Glomerular endothelial cell (primary cell): ENCODE measurements around the gene FAM50A. TPM values are rescaled to one million over a fixed set of nuclear protein-coding genes. Genes with fewer than 3 reads are reported as not detected.
A peak's percentile ranks its signal among the peaks of the same experiment; 100 is the strongest.

Experiments used
- DNase-seq: peaks from one replicate; pipeline ENCODE4 v3.0.0-alpha.2; 2011; ENCODE audit warnings: low read depth, low spot score; ENCODE audit errors: extremely low read depth
- total RNA-seq: library from RNA; depleted of rRNA; stranded (reverse); fragments of >200 nt; gene quantifications from 2 replicates; pipeline ENCODE4 v1.2.3, GENCODE V29; 2015

The FAM50A gene
- total RNA-seq, 1 donor from 2014 or later: 92.5 TPM

DNA sequence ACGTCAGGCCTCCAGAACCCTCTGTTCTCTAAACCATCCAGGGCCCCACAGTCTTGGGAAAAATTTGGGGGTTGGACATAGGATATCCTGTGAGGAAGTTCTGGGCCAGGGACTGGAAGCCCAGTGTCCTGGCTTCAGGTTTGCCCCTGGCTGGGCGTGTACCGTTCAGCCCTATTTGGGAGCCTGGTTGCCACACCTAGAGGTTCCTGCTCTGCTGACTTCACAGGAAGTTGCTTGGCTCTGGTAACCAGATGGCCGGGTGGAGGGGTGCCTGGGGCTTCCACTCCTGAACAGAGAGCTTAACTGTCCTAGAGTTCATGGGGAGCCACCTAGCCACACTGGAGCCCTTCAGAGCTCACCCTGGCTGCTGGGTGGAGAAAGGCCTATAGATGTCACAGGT, 31.5 kb upstream of the FAM50A start:
- no peak for DNase-seq

DNA sequence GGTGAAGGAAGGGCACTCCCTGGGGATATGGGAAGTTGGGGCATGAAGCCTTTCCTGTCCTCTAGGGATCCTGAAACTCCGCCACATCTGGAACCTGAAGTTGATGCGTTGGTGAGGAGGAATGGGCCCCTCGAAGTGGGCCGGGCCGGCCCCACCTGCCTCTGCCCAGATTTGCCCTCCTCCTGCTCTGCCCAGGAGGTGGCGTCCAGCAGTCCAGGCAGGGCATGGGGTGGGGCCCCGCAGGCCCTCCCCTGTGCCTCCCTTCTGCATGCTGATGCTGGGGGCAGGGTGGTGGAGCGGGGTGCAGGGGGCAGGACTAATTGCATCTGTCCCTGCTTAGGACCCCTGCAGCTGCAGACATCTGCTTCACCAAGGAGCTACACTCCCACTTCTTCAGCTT, 30.8 kb upstream of the FAM50A start:
- DNase-seq: no peak

DNA sequence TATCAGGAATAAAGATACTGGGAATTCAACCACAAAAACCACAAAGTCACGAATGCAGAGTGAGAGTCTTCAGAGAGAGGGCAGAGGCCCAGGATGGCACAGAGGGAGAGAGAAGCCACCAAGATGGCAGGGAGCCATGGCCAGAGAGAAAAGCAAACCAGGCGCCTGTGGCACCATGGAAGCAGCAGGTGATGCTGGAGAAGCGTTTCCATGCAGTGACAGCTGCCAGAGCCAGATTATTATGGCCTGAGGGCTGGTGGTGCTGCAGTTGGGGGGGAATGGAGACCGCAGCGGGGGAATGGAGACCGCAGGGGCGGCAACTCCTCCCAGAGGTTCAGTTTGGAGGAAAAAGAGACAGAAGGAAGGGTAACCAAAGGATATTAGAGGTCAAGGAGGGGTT, 26.8 kb upstream of the FAM50A start:
- no peak for DNase-seq

DNA sequence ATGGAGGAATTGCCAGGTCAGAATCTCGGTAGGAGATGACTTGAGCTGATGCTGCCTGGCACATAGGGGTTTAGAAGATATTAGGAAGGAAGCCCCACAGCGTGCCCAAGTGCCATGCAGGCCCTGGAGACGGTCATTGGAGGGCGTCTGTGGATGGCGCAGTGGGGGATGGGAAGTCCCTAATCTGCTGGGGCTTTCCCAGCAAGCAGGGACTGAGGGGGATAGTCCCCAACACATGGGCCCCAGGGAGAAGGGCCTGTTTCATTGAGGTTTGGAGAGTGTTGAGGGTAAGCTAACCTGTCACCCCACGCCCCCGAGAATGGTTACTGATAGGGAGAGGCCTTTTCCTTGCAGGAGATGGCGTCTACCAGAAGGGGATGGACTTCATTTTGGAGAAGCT, 24.8 kb upstream of the FAM50A start:
- no peak for DNase-seq

DNA sequence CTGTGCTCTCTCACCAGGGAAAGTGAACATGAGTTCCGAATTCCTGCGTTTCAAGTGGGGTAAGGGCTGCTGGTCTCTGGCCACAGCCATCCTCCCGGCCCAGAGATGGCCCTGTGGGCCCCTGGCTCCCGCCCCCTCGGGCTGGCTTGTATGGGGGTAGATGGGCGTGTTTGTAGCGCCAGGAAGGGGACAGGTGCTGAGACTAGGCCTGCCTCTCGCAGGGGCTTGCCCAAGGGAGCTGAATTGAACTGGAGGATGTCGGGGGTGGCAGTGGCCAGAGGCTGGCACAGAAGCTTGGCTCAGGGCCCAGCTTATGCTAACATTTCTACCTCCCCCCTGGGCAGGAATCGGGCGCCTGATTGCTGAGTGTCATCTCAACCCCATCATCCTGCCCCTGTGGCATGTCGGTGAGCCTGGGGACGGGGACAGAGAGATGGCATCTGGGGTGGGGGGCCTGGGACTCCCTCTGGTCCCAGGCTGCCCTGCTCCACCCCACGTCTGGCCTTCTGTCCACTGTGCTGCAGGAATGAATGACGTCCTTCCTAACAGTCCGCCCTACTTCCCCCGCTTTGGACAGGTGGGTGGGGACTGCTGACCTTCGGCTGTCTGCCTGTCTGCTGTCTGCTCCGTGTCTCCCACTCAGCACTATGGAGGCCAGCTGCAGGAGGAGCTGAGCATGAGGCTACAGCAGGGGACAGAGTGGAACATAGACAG, 24.1 kb upstream of the FAM50A start:
- no peak for DNase-seq

DNA sequence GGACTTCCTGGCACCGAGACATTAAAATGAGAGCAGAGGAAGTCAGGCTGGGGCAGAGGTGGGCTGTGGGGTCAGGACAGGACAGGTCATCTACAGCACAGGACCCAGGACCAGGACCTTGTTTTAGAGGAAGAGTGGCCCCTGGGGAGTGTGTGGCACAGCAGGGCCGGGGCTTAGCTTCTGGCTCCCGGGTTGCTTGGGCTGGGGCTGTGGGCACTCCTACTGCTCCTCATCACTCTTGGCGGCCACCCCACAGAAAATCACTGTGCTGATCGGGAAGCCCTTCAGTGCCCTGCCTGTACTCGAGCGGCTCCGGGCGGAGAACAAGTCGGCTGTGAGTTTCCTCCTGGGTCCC, 23.6 kb upstream of the FAM50A start:
- DNase-seq: no peak

DNA sequence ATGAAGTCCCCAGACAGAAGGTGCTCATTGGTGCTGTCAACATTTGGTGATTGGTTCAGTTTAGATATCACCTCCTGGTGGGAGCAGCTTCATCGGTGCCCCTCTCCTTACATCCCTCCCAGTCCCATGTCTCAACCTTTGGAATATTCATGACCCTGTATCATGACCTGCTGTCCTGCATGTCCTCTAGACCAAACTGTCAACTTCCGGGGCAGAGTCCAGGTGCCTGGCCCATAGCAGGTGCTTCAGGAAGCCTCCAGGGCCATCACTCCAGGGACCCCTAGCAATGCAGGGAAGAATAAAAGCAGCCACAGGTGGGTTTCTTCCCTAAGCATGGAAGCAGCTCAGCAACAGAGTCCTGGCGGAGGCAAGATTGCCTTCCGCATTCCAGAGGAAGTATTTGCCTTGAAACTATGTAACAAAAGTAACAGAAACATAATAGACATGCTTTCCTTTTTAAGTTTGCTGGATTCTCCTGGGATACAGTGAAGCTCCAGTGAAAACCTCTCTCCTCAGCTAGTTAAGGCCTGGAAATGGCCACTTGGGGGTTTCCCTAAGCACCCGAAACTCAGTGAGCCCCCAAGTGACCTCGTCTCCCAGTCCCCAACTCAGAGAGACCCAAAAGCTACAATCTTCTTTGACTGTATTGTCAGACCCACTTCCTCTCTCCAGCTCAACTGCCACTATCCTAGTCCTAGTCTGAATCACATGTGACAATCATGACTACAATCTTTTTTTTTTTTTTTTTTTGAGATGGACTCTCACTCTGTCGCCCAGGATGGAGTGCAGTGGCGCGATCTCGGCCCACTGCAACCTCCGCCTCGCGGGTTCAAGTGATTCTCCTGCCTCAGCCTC, 16.8 kb upstream of the FAM50A start:
- DNase-seq: no peak

DNA sequence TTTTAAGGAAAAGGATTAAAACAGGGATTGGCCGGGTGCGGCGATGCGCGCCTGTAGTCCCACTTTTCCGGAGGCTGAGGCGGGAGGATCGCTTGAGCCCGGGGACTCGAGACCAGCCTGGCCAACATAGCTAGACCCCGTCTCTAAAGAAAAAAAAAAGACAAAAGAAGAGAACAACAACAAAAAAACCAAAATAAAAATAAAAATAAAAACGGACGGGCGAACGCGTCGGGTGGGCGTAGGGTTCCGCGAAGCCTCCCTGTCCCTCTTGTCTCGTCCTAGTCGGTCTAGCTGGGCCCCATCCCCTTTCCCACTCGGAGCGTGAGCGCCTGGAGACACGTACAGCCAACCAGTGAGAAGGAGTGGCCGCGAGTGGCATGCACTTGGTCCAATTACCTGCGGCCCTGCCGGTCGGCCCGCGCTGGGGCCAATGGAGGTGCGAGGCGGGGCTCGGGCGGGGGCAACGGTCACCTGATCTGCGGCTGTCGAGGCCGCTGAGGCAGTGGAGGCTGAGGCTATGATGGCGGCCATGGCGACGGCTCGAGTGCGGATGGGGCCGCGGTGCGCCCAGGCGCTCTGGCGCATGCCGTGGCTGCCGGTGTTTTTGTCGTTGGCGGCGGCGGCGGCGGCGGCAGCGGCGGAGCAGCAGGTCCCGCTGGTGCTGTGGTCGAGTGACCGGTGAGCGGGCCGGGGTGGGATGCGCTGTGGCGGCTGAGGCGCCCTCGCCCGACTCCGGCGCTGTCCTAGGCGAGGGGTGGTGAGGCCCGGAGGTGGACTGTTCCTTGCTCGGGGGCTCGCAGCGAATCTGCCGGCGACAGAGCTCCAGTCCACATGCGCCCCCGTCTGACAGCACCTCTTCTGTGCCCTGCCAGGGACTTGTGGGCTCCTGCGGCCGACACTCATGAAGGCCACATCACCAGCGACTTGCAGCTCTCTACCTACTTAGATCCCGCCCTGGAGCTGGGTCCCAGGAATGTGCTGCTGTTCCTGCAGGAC, 15.5 kb upstream of the FAM50A start, which contains the start of gene ATP6AP1:
Gene ATP6AP1, plus strand, starts transcription at position 502 of the 996 bp plus-strand sequence. Its CDS starts 16 bp downstream, at position 518.
- DNase-seq: peak; percentile 34

DNA sequence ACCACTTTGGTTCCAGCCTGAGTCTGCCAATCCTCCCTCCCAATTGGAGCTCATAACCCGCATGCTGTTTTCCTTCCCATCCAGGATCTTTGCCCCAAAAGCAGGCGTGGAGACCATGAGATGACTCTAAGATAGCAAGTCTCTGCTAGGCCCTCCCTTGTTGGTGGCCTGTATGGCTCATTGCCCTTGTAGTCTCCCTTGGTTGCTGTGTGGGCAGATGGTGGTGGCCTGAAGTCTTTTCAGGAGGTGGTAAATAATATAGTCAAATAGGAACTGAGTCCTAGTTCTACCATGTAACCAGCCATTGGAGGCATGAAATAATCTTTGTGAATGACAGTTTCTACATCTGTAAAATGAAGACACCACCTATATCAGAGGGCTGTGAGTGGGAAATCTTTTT, 14.2 kb upstream of the FAM50A start:
- DNase-seq: no peak

DNA sequence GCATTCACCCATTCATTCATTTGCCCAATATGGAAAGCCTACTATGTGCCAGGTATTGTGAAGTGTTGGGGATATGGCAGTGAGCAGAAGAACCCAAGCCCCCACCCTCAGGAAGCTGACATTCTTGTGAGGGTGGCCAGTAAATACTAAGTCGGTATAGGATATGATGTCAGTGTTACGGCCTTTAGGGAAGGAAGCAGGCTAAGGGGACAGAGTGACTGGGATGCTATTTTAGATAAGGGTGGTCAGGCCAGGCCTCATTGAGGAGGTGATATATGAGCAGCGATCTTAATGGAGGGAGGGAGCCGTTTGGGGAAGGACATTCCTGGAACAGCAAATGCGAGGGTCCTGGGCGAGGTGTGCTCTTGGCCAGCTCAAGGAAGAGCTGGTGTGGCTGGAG, 13.5 kb upstream of the FAM50A start:
- no peak for DNase-seq

DNA sequence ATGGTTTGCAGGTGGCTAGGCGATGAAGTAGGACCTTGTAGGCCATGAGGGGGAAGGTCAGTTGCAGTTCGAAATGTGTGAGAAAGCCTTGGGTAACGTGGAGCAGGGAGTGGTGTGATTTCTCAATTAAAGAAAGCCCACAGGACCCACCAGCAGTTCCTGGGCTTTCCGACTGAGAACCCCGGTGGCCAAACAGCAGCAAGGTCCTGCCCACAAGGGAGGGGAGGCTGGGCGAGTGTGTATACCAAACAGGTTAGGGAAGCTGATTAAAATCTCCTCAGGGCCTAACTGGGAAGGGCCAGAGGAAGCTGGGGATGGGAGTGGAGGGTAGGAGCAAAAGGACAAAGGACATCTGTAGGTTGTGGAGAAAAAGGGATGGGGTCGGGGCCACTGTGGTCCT, 13.0 kb upstream of the FAM50A start:
- no peak for DNase-seq

DNA sequence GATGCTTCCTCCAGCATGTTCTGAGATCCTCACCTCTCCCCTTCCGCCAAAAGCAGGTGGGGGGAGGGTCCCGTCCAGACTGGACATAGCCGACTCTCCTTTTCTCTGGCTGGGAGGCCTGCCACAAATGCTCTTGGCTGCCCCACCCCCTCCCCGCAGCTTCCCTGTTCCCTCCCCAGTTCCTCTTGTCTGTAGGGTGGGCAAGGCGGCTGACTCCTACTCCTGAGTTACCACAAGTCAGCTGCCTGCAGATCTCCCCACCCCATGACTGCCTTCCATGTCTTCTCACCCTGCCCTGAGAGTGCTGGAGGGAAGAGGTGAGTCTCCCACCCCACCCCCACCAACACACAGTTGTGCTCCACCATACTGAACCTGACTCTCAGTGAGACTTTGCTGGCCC, 12.6 kb upstream of the FAM50A start:
- DNase-seq: no peak

DNA sequence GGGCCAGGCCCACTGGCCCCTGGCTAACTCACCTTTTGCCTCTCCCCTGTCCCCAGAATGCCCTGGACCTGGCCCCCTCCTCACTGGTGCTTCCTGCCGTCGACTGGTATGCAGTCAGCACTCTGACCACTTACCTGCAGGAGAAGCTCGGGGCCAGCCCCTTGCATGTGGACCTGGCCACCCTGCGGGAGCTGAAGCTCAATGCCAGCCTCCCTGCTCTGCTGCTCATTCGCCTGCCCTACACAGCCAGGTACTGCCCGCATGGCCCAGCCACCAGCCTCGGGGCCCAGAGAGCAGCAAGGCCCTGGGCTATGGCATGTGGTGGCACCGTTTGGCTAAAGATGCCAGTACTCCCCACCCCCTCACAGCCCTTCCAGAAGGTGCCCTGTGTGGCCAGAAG, 11.7 kb upstream of the FAM50A start:
- no peak for DNase-seq

DNA sequence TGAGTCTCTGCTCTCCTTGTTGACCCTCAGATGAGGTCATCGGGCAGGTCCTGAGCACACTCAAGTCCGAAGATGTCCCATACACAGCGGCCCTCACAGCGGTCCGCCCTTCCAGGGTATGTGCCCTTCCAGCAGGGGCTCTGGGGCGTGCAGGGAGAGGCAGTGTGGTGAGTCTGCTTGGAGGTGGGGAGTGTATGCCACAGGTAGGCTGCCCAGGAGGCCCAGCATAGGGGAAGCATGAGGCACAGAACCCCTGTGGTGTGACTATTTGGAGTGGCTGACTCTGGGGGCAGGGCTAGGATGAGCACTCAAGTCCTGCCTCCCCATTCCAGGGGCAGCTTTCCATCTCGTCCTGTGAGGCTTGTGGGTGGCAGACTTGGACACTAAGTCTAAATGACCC, 10.3 kb upstream of the FAM50A start:
- no peak for DNase-seq

DNA sequence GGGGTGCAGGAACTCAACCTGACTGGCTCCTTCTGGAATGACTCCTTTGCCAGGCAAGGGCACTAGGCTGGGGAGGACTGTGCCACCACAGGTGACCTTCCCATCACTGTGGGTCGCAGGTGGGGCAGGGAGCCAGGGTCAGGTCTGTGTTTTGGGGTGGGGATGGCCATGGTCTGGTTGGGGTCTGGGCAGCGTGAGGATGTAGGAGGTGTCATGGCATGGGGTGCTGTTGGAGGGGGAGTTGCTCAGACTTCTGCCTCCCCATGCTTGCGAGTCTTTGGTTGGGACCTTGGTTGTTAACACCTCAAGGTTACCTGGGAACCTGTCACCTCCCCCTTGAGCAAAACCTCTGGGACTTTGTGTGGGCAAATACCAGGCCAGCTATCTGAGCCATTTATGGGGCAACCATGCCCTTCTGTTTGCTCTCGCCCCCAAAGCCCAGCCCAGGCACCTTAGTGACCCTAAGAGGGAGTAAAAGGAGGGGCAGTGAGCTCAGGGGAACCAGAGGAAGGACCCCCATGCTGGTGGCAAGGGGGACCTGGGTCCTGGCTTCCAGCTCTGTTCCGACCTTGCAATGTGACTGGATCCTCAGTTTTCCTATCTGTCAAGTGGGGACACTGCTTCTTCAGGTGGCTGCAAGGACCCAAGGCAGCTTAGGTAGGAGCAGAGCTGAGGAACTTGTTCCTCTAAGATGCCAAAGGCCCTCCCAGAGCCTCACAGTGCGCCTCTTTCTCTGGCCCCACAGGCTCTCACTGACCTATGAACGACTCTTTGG, 9.4 kb upstream of the FAM50A start:
- DNase-seq: no peak

DNA sequence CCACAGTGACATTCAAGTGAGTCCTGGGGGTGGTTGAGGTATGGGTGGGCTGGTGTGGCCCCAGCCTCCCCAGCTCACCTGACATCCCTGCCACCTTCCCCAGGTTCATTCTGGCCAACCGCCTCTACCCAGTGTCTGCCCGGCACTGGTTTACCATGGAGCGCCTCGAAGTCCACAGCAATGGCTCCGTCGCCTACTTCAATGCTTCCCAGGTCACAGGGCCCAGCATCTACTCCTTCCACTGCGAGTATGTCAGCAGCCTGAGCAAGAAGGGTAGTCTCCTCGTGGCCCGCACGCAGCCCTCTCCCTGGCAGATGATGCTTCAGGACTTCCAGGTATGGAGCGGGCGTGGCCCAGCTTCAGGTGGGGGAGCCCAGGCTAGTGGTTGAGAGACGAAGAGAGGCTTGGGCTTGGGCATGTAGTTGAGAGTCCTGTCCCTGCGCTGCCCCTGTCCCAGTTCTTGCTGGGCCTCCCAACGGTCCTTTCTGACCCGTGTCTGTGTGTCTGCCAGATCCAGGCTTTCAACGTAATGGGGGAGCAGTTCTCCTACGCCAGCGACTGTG, 8.7 kb upstream of the FAM50A start:
- DNase-seq: no peak

DNA sequence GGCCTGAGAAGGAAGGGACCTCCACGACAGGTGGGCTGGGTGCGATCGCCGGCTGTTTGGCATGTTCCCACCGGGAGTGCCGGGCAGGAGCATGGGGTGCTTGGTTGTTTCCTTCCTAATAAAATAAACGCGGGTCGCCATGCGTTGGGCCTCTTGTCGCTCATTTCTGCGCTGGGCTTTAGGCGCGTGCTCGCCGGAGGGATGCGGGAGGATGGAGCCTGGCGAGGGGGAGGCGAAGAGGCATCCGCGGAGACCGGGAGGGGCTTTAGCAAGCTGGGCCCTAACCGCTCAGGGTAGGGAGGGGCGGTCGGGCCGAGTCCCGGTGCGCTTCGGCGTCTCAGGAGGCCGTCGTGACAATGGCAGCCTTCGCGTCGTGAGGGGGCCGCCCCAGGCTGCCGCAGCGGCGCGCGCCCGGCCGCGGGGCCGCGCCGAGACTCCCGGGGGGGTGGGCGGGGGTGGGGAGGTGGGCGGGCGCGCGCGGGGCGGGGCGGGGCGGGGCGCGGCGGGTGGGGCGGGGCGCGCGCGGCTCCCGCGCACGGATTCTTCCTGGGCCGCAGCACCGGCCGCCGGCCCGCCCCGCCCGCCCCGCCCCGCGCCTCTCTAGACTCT, 7.5 kb upstream of the FAM50A start:
- no peak for DNase-seq

DNA sequence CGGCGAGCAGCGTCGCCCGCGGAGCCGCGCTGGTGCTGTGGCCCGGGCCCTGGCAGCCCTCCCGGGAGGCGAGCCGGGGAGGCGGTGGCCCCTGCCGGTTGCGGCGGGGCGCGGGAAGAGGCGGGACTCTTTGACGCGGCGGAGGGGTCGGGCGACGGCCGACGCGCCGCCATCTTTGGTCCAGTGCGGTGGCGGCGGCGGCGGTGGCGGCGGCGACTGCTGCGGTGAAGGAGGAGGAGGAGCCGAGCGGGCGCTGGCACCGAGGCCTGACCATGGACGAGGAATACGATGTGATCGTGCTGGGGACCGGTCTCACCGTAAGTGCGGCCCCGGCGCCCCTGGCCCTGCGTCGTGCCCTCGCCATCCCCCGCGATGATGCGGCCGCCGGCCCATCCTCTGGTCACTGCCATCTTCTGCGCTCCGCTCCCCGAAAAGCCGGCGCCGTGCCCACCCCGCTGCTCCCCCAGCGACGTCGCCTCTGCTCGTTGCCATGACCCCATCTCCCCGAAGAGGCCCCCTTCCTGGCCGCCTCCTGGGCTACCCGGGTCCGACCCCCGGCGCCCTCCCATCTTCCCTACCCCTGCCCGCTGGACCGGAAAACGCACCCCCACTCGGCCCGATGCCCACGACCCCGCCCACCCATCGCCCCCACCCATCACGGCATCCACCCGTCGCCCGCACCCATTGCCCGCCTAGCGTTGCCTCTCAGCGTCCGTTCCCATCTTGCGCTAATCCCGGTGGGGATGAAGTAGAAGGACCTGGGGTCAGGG, 6.8 kb upstream of the FAM50A start, which contains the start of gene GDI1:
Gene GDI1, plus strand, starts transcription at position 172 of the 770 bp plus-strand sequence. Its CDS starts 101 bp downstream, at position 273.
- DNase-seq: no peak
